OCI-LY1 (cell line): ENCODE results near the gene POLR3E.

Experiments
- H2AFZ ChIP-seq: fragments of 200-600 bp; sonication (generic), shearing (Covaris generic); 2 replicates; pipeline ENCODE4 v1.6.0; 2014; ENCODE audit warnings: antibody characterized with exemption, mild to moderate bottlenecking, low read length
- H3F3A ChIP-seq: fragments of 200-600 bp; sonication (generic), shearing (Covaris generic); 2 replicates; pipeline ENCODE4 v1.6.0; 2014; ENCODE audit warnings: mild to moderate bottlenecking, antibody characterized with exemption, low read length, moderate library complexity; ENCODE audit not compliant: insufficient read depth
- H3K27ac ChIP-seq: fragments of 200-600 bp; sonication (generic); 2 replicates; pipeline ENCODE4 v1.5.1; 2014; ENCODE audit warnings: low read length, mixed run types, mild to moderate bottlenecking, low read depth; ENCODE audit not compliant: poor library complexity, severe bottlenecking
- H3K27me3 ChIP-seq: fragments of 200-600 bp; sonication (generic); 2 replicates; pipeline ENCODE4 v1.6.0; 2014; ENCODE audit warnings: antibody characterized with exemption, mild to moderate bottlenecking, low read length, moderate library complexity; ENCODE audit not compliant: insufficient read depth
- H3K36me3 ChIP-seq: fragments of 200-600 bp; sonication (generic); 2 replicates; pipeline ENCODE4 v1.6.1; 2014; ENCODE audit warnings: mild to moderate bottlenecking, antibody characterized with exemption, low read length, moderate library complexity, mixed read lengths; ENCODE audit not compliant: insufficient read depth
- H3K4me1 ChIP-seq: fragments of 200-600 bp; sonication (generic); 2 replicates; pipeline ENCODE4 v1.5.1; 2014; ENCODE audit warnings: mild to moderate bottlenecking, low read length, moderate library complexity; ENCODE audit not compliant: insufficient read depth, severe bottlenecking
- H3K4me2 ChIP-seq: fragments of 200-600 bp; sonication (generic), shearing (Covaris generic); 2 replicates; pipeline ENCODE4 v1.6.1; 2014; ENCODE audit warnings: low read length
- H3K4me3 ChIP-seq: fragments of 200-600 bp; sonication (generic); 2 replicates; pipeline ENCODE4 v1.5.1; 2014; ENCODE audit warnings: low read length, low read depth, mild to moderate bottlenecking, mixed read lengths; ENCODE audit not compliant: poor library complexity, severe bottlenecking
- H3K79me2 ChIP-seq: fragments of 200-600 bp; shearing (Covaris generic); 2 replicates; pipeline ENCODE4 v1.6.1; 2016; ENCODE audit warnings: mixed run types, low read length, mixed read lengths; ENCODE audit not compliant: insufficient read depth
- H3K9ac ChIP-seq: fragments of 200-600 bp; sonication (generic), shearing (Covaris generic); 2 replicates; pipeline ENCODE4 v1.6.1; 2014; ENCODE audit warnings: mild to moderate bottlenecking, low read length, mixed read lengths
- H3K9me2 ChIP-seq: fragments of 200-600 bp; sonication (generic), shearing (Covaris generic); 2 replicates; pipeline ENCODE4 v1.6.1; 2014; ENCODE audit warnings: low read depth, mild to moderate bottlenecking, low read length, mixed read lengths
- H3K9me3 ChIP-seq: fragments of 200-600 bp; shearing (Covaris generic); 2 replicates; pipeline ENCODE4 v1.6.1; 2014; ENCODE audit warnings: low read length, mixed read lengths
- H4K20me1 ChIP-seq: fragments of 200-600 bp; sonication (generic), shearing (Covaris generic); 2 replicates; pipeline ENCODE4 v1.6.0; 2016; ENCODE audit warnings: mild to moderate bottlenecking, low read length; ENCODE audit not compliant: insufficient read depth
- CTCF ChIP-seq: fragments of 200-600 bp; sonication (generic), shearing (Covaris generic); IDR thresholded peaks from 2 replicates; pipeline ENCODE4 v1.5.1; 2017; ENCODE audit warnings: mild to moderate bottlenecking, antibody characterized with exemption, low read length, moderate library complexity, mixed read lengths
- EZH2 ChIP-seq: fragments of 200-600 bp; sonication (generic), shearing (Covaris generic); IDR thresholded peaks from 2 replicates; pipeline ENCODE4 v1.8.0; 2017; ENCODE audit warnings: borderline replicate concordance, mixed run types, mild to moderate bottlenecking, antibody characterized with exemption, low read length, moderate library complexity, mixed read lengths

The POLR3E gene

GRCh38 chr16:22327446-22327775 lies 30.2 kb downstream of the POLR3E start:
- Histone ChIP-seq H3K36me3 (peaks cover 92% of the 10 kb centered on the region), H3K9me3 (no peaks in the 10 kb centered on the region), H3K4me2 (no peak overlapping the region), H3K27me3 (no peaks in the 10 kb centered on the region), H2AFZ (no peak overlapping the region), H3K4me3 (no peak overlapping the region), H3K79me2 (no peaks in the 10 kb centered on the region), H3K9me2 (no peaks in the 10 kb centered on the region), H3K4me1 (no peaks in the 10 kb centered on the region), H3K9ac (no peak overlapping the region), H4K20me1 (no peaks in the 10 kb centered on the region), H3K27ac (no peak overlapping the region), H3F3A (no peaks in the 10 kb centered on the region)
- TF ChIP-seq EZH2 (no peak), CTCF (no peak)

- H3K4me3 ChIP-seq: no peak overlapping the region
- no peak overlapping the region for H3K4me2 ChIP-seq
- no peaks in the 10 kb centered on the region for H3K9me2 ChIP-seq
- no peaks in the 10 kb centered on the region for H3K9me3 ChIP-seq
- no peaks in the 10 kb centered on the region for H3K4me1 ChIP-seq
- H2AFZ ChIP-seq: no peak overlapping the region
- peaks cover 91% of the 10 kb centered on the region for H3K36me3 ChIP-seq
- H3K79me2 ChIP-seq: no peaks in the 10 kb centered on the region
- TF ChIP-seq CTCF: no peak
- H3K9ac ChIP-seq: no peak overlapping the region
- no peaks in the 10 kb centered on the region for H3F3A ChIP-seq
- H3K27ac ChIP-seq: no peak overlapping the region
- H3K27me3 ChIP-seq: no peaks in the 10 kb centered on the region
- H4K20me1 ChIP-seq: no peaks in the 10 kb centered on the region
These were observed 31.0 kb downstream of the POLR3E start for GRCh38 chr16:22328081-22328725.

- H2AFZ ChIP-seq: no peak overlapping the region
- no peaks in the 10 kb centered on the region for H3K79me2 ChIP-seq
- no peaks in the 10 kb centered on the region for H3K27me3 ChIP-seq
- no peaks in the 10 kb centered on the region for H3K9me2 ChIP-seq
- no peaks in the 10 kb centered on the region for H3K9me3 ChIP-seq
- no peaks in the 10 kb centered on the region for H4K20me1 ChIP-seq
- H3K9ac ChIP-seq: no peak overlapping the region
- H3K27ac ChIP-seq: no peak overlapping the region
- peaks cover 94% of the 10 kb centered on the region for H3K36me3 ChIP-seq
- no peak overlapping the region for H3K4me2 ChIP-seq
- H3K4me1 ChIP-seq: no peaks in the 10 kb centered on the region
- no peak overlapping the region for H3K4me3 ChIP-seq
- TF ChIP-seq EZH2 (no peak), CTCF (no peak)
- H3F3A ChIP-seq: no peaks in the 10 kb centered on the region
These were observed 32.0 kb downstream of the POLR3E start for GRCh38 chr16:22329199-22329695.
